ENCODE results near the gene RELT. TPM values are rescaled to one million over a fixed set of nuclear protein-coding genes. Genes with fewer than 3 reads are reported as not detected.
A peak's percentile ranks its signal among the peaks of the same experiment; 100 is the strongest.

Gene RELT, protein sequence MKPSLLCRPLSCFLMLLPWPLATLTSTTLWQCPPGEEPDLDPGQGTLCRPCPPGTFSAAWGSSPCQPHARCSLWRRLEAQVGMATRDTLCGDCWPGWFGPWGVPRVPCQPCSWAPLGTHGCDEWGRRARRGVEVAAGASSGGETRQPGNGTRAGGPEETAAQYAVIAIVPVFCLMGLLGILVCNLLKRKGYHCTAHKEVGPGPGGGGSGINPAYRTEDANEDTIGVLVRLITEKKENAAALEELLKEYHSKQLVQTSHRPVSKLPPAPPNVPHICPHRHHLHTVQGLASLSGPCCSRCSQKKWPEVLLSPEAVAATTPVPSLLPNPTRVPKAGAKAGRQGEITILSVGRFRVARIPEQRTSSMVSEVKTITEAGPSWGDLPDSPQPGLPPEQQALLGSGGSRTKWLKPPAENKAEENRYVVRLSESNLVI
- total RNA-seq: 10 to 100 TPM in 1 of 2 donors, 1 to 10 TPM in 1; 6.5 to 14.2 TPM

DNA sequence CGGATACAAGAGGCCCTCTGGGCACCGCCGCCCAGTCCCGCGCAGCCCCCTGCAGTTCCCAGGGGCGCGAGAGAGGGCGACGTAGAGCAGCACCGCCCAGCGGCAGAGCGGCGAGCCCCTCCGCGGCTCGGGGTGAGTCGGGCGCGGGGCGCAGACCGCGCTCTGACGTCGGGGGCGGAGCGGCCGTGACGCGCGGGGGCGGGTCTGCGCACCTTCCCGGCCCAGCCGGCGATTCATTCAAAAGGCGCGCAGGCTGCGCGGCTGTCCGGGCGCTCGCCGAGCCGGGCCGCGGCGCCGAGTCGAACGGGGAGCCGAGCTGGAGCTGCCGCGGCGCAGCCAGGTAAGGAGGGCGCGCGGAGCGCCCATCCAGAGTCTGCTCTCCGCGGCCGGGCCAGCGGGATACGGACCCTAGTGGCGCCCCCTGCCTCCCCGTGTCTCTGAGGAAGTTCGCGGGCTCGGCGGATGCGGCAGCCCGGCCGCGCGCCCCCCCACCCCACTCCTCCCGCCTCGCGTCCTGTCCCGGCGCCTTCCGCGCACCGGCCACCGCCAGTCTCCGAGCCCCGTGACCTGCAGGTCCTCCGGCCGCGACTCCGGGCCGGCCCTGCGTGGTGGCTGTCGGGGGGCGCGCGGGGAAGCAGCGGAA lies at the start of gene RELT:
Gene RELT (plus strand): TSS at position 240 of the 643 bp plus-strand sequence. CDS start 12,738 bp downstream, outside the sequence.
- ATAC-seq (ENCODE audit: insufficient number of reproducible peaks, low FRiP score, low read depth) (peak; percentile 82), DNase-seq (ENCODE audit: low spot score) (peak; percentile 20)
- TF ChIP-seq, protein P1, sequence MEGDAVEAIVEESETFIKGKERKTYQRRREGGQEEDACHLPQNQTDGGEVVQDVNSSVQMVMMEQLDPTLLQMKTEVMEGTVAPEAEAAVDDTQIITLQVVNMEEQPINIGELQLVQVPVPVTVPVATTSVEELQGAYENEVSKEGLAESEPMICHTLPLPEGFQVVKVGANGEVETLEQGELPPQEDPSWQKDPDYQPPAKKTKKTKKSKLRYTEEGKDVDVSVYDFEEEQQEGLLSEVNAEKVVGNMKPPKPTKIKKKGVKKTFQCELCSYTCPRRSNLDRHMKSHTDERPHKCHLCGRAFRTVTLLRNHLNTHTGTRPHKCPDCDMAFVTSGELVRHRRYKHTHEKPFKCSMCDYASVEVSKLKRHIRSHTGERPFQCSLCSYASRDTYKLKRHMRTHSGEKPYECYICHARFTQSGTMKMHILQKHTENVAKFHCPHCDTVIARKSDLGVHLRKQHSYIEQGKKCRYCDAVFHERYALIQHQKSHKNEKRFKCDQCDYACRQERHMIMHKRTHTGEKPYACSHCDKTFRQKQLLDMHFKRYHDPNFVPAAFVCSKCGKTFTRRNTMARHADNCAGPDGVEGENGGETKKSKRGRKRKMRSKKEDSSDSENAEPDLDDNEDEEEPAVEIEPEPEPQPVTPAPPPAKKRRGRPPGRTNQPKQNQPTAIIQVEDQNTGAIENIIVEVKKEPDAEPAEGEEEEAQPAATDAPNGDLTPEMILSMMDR (IDR thresholded peaks at IDR 0.05): peak; percentile 95
- H3K9me3 ChIP-seq: no peaks in the 10 kb centered on the region
- H3K36me3 ChIP-seq: no peaks in the 10 kb centered on the region
- H3K4me1 ChIP-seq (ENCODE audit: control insufficient read depth in 1 of 2, low read depth in 2 of 2): peaks cover 3 to 42% of the 10 kb centered on the region in 2 donors
- no peaks in the 10 kb centered on the region for H3K27me3 ChIP-seq (replicated peaks; ENCODE audit: insufficient read depth)
- peak within 1 kb of the TSS; percentile 77 for H3K4me3 ChIP-seq
- peak within 1 kb of the TSS; percentile 83 to 84 for H3K27ac ChIP-seq

DNA sequence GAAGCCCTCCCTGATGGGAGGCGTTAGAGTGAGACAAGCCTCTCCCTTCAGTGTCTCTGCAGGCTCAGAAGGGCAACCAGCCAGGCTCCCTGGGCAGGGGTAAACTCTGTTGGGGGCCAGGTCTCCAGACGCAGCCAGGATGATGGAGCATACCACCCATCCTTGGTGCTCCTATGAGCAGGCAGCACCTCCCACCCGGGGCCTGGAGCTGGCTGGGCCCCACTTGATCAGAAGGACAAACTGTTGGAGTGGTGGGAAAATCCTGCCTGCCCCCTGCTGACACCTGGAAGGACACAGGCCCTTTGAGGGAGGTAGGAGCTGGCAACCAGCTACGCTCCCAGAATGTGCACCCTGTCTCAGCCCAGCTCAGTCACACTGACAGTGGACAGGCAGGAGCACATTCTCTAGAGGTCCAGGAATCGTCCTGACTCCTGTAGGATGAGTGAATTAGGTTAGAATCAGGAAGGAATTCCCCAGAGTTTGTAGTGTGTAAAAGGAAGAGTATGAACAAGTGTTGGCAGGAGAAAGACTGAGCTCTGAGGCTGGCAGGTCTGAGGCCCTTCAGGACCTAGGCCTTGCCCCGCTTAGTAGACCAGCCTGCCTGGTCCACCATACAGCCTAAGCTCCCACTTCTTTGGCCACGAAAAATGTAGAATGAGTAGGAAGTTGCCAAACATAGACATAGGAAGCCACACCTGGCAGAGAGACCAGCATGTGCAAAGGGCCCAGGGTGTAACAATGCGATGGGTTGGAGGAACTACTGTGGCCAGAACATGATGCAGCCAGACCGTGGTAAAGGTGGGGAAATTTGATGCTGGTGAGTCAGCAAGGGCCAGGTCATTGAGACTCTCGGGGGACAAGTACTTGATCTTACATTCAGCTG lies 49.0 kb upstream of the RELT start:
- Histone ChIP-seq H3K36me3 (peaks cover 3% of the 10 kb centered on the region), H3K4me3 (no peak overlapping the region), H3K4me1 (ENCODE audit: control insufficient read depth in 1 of 2, low read depth in 2 of 2) (peaks cover 76 to 95% of the 10 kb centered on the region in 2 donors), H3K27ac (peak overlapping the region; percentile 98 to 100), H3K27me3 (replicated peaks; ENCODE audit: insufficient read depth) (no peaks in the 10 kb centered on the region), H3K9me3 (no peaks in the 10 kb centered on the region)
- no peak for ATAC-seq (ENCODE audit: insufficient number of reproducible peaks, low FRiP score, low read depth)
- no peak for DNase-seq (ENCODE audit: low spot score)
- TF ChIP-seq, protein P1 (IDR thresholded peaks at IDR 0.05): no peak

DNA sequence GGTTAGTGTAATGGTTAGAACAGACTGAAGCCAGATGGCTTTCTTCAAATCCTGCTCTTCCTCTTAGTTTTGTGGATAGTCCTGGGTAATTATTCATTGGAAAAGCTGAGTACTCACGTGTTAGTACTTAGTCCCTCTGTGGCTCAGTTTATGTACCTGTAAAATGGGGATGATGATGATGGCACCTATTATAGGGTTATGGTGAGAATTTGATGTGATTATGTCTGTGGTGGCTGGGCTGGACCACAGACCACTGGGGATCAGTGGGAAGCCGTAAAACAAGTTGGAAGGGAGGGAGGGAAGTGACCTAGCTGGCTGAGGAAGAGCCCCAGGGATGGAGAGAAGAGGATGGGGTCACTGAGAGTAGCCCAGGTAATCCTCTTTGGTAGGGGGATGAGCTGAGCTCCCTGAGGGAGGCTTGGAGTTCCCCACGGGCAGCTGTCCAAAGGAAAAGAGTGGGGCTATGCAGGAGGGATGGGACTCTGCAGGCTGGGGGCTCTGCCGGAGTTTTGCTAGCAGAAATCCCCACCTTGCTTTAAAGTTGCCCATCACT lies 48.3 kb upstream of the RELT start:
- no peaks in the 10 kb centered on the region for H3K9me3 ChIP-seq
- no peak for ATAC-seq (ENCODE audit: insufficient number of reproducible peaks, low FRiP score, low read depth)
- peaks cover 3% of the 10 kb centered on the region for H3K36me3 ChIP-seq
- H3K4me3 ChIP-seq: no peak overlapping the region
- peak overlapping the region; percentile 98 to 100 for H3K27ac ChIP-seq
- DNase-seq (ENCODE audit: low spot score): no peak
- H3K4me1 ChIP-seq (ENCODE audit: control insufficient read depth in 1 of 2, low read depth in 2 of 2): peaks cover 76 to 95% of the 10 kb centered on the region in 2 donors
- H3K27me3 ChIP-seq (replicated peaks; ENCODE audit: insufficient read depth): no peaks in the 10 kb centered on the region
- TF ChIP-seq, protein P1 (IDR thresholded peaks at IDR 0.05): no peak

DNA sequence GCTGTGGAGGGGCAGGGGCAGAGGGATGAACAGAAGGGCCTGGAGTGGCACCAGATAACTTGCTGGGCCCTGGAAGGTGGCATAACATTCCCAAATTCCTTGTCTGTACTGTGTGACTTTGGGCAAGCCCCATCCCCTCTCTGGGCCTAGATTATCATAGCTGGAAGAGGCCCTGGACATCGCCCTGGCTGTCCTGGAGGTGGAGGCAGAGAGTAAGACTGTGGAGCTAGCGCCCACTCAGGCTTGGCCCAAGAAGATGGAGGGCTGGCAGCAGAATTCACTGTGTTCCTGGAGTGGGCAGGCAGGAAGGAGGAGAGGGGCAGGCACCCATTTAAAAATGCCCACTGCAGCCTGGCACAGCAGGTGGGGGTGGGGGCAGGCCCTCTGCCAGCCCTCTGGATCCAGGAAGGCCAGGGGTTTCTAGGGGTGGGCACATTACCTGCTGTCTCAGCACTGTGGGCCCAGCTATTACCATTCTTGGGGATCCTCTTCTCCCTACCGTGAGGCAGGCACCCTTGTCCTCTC lies 45.6 kb upstream of the RELT start:
- H3K27ac ChIP-seq: peak overlapping the region; percentile 77 to 88
- H3K4me3 ChIP-seq: no peak overlapping the region
- DNase-seq (ENCODE audit: low spot score): no peak
- peaks cover 78 to 95% of the 10 kb centered on the region in 2 donors for H3K4me1 ChIP-seq (ENCODE audit: control insufficient read depth in 1 of 2, low read depth in 2 of 2)
- peaks cover 3% of the 10 kb centered on the region for H3K36me3 ChIP-seq
- H3K27me3 ChIP-seq (replicated peaks; ENCODE audit: insufficient read depth): no peaks in the 10 kb centered on the region
- no peaks in the 10 kb centered on the region for H3K9me3 ChIP-seq
- no peak for ATAC-seq (ENCODE audit: insufficient number of reproducible peaks, low FRiP score, low read depth)
- TF ChIP-seq, protein P1 (IDR thresholded peaks at IDR 0.05): no peak

Measured in thoracic aorta (tissue), 2 donors.